Measurements from ENCODE around the gene TTC21B. TPM values are rescaled to one million over a fixed set of nuclear protein-coding genes. Genes with fewer than 3 reads are reported as not detected.
A peak's percentile ranks its signal among the peaks of the same experiment; 100 is the strongest.

TTC21B gene
- total and polyA plus RNA-seq, 2 of the 8 experiments (the other 6 are each of a cell fraction or from before 2014, with no cell fraction given) = 6.9 to 20.8 TPM

GRCh38 chr2:165871025-165871424, 82.6 kb downstream of the TTC21B start:
- Histone ChIP-seq H2BK15ac (ENCODE audit: low read length) (no peak overlapping the region), H3K14ac (ENCODE audit: insufficient read length) (no peak overlapping the region), H2BK5ac (ENCODE audit: low read depth, low read length) (no peak overlapping the region), H3K79me2 (ENCODE audit: control insufficient read depth in 1 of 2, insufficient read depth in 2 of 2, low read length in 2 of 2) (no peaks in the 10 kb centered on the region), H3K4me2 (ENCODE audit: insufficient read depth in 1 of 2, low read depth in 2 of 2, low read length in 2 of 2) (no peak overlapping the region), H4K91ac (replicated peaks; ENCODE audit: insufficient read length, low read length) (no peak overlapping the region), H3K4me1 (replicated peaks in 1 of 4; ENCODE audit: control insufficient read depth in 3 of 4, insufficient read depth in 4 of 4, low read length in 3 of 4) (no peaks in the 10 kb centered on the region), H3K23ac (ENCODE audit: insufficient read length) (no peak overlapping the region), H4K20me1 (replicated peaks in 1 of 2; ENCODE audit: control insufficient read depth in 1 of 2, insufficient read depth in 2 of 2, low read length in 2 of 2) (no peaks in the 10 kb centered on the region), H2BK120ac (replicated peaks; ENCODE audit: low read depth, low read length) (no peak overlapping the region), H3K18ac (ENCODE audit: extremely low read depth, low read length) (no peak overlapping the region), H3K9me3 (ENCODE audit: insufficient read depth in 2 of 2, low read depth in 1 of 2, low read length in 1 of 2) (no peaks in the 10 kb centered on the region), H3K27me3 (replicated peaks in 1 of 4; ENCODE audit: control insufficient read depth in 3 of 4, extremely low read depth in 1 of 4, insufficient read depth in 3 of 4, low read length in 3 of 4) (no peaks in the 10 kb centered on the region), H3K56ac (replicated peaks; ENCODE audit: insufficient read length, low read depth, low read length) (no peak overlapping the region), H2AFZ (ENCODE audit: low read length) (no peak overlapping the region), H3K36me3 (ENCODE audit: control insufficient read depth in 2 of 4, insufficient read depth in 4 of 4, low read length in 3 of 4) (no peaks in the 10 kb centered on the region; a peak in 2 of 8 replicates), H4K8ac (ENCODE audit: extremely low read depth, insufficient read depth, low read length) (no peak overlapping the region), H2BK20ac (ENCODE audit: low read length) (no peak overlapping the region), H3K4me3 (ENCODE audit: extremely low read depth in 1 of 4, insufficient read depth in 2 of 4, low read depth in 3 of 4, low read length in 4 of 4) (no peak overlapping the region), H4K5ac (ENCODE audit: insufficient read length, low read depth, low read length) (no peak overlapping the region), H3K4ac (replicated peaks; ENCODE audit: insufficient read length, low read depth, low read length) (no peak overlapping the region), H3K23me2 (ENCODE audit: low read depth, low read length) (no peaks in the 10 kb centered on the region), H2BK12ac (ENCODE audit: low read depth, low read length) (no peak overlapping the region), H3K79me1 (ENCODE audit: low read depth, low read length) (no peaks in the 10 kb centered on the region), H3K9ac (replicated peaks in 1 of 4; ENCODE audit: extremely low read depth in 1 of 4, low read depth in 3 of 4, low read length in 3 of 4) (no peak overlapping the region), H3K27ac (ENCODE audit: low read depth, low read length) (no peak overlapping the region), H2AK5ac (ENCODE audit: low read depth, low read length) (no peak overlapping the region)
- DNase-seq (ENCODE audit: low read depth in 1 of 2, low spot score in 2 of 2) (no peak), FAIRE-seq (peak; percentile 24)
- CTCF ChIA-PET (ENCODE audit: partially characterized antibody) = interaction anchor here (0.6 to 5.4 kb wide), 6 partner anchors 17 to 552 kb away, joined by 3 to 37 read pairs (median 4); no protein-coding TSS in a partner anchor
- 95% methylated on average over 2 of the region's 2 CpGs; no CpG with 5 or more reads in 1 of the 2 experiments for WGBS, 2 experiments (ENCODE audit: extremely low coverage in 1 of 2, insufficient coverage in 1 of 2, insufficient read length in 1 of 2, insufficient replicate concordance in 2 of 2, low coverage in 1 of 2, low lambda C conversion rate in 2 of 2, missing lambda C conversion rate in 1 of 2)
- POLR2A ChIA-PET (ENCODE audit: partially characterized antibody) = interaction anchor here (0.6 kb wide), 1 partner anchor 118 kb away, joined by 3 read pairs; no protein-coding TSS in a partner anchor
- no peak for TF ChIP-seq EZH2 (IDR thresholded peaks at IDR 0.05; ENCODE audit: low read depth, low read length, severe bottlenecking)
- no peak for TF ChIP-seq TCF12 (IDR thresholded peaks at IDR 0.05; ENCODE audit: low read depth, low read length)
- TF ChIP-seq SUZ12 (IDR thresholded peaks at IDR 0.05; ENCODE audit: low read length) = no peak
- TF ChIP-seq EP300 (IDR thresholded peaks at IDR 0.05; ENCODE audit: borderline replicate concordance in 1 of 2, low read depth in 2 of 2, low read length in 2 of 2) = no peak
- TF ChIP-seq MAFK (IDR thresholded peaks at IDR 0.05; ENCODE audit: low read depth, low read length) = no peak
- TF ChIP-seq POLR2A (IDR thresholded peaks at IDR 0.05; ENCODE audit: control extremely low read depth in 1 of 2, low read depth in 2 of 2, low read length in 2 of 2) = no peak
- no peak for TF ChIP-seq USF2 (IDR thresholded peaks at IDR 0.05; ENCODE audit: low read length)
- TF ChIP-seq RBBP5 (IDR thresholded peaks at IDR 0.05; ENCODE audit: borderline replicate concordance, low read depth, low read length) = no peak
- no peak for TF ChIP-seq RFX5 (IDR thresholded peaks at IDR 0.05; ENCODE audit: borderline replicate concordance, low read depth, low read length)
- no peak for TF ChIP-seq CEBPB (IDR thresholded peaks at IDR 0.05; ENCODE audit: low read depth, low read length)
- TF ChIP-seq PHF8 (conservative IDR thresholded peaks at IDR 0.05; ENCODE audit: low read depth, low read length) = no peak
- no peak for TF ChIP-seq ZNF274 (IDR thresholded peaks at IDR 0.05; ENCODE audit: borderline replicate concordance, extremely low read depth, low read length)
- TF ChIP-seq BCL11A (IDR thresholded peaks at IDR 0.05; ENCODE audit: low read depth in 2 of 2, low read length in 2 of 2) = no peak
